ENCODE data around the gene RMRP. TPM values are rescaled to one million over a fixed set of nuclear protein-coding genes. Genes with fewer than 3 reads are reported as not detected.

RMRP gene
- total and polyA plus RNA-seq, 7 donors, result 26.8 to 10,280 (median 4,774) TPM; not detected in 2

- intact Hi-C loops (cut with DNase I), result loop anchor here in 1 of 2 donors (10.0 kb wide), 1 partner anchor 658 kb away; no protein-coding TSS in a partner anchor
- no peak for DNase-seq
- WGBS, 3 donors, result 76 to 87% (median 84%) methylated on average over 9 of the region's 9 CpGs
- no peaks in the 10 kb centered on the region for H3K36me3 ChIP-seq (ENCODE audit: insufficient read depth in 1 of 2, low read depth in 1 of 2)
- no peak overlapping the region for H3K4me3 ChIP-seq
- H3K4me1 ChIP-seq, result no peaks in the 10 kb centered on the region
- H3K27me3 ChIP-seq (ENCODE audit: insufficient read depth in 3 of 3, low read length in 2 of 3), result no peaks in the 10 kb centered on the region
- H3K27ac ChIP-seq, result peak overlapping the region; percentile 16
- H3K9me3 ChIP-seq, result no peaks in the 10 kb centered on the region
- no peak for ATAC-seq
- TF ChIP-seq CTCF (IDR thresholded peaks at IDR 0.05), result no peak
Observed at GRCh38 chr9:35636135-35636876, 21.5 kb downstream of the RMRP start.

- intact Hi-C loops (cut with DNase I), result loop anchor here in 1 of 2 donors (10.0 kb wide), 1 partner anchor 659 kb away; no protein-coding TSS in a partner anchor
- Histone ChIP-seq H3K9me3 (no peaks in the 10 kb centered on the region), H3K4me3 (no peak overlapping the region), H3K27me3 (ENCODE audit: insufficient read depth in 3 of 3, low read length in 2 of 3) (no peaks in the 10 kb centered on the region), H3K36me3 (ENCODE audit: insufficient read depth in 1 of 2, low read depth in 1 of 2) (no peaks in the 10 kb centered on the region), H3K27ac (no peak overlapping the region), H3K4me1 (no peaks in the 10 kb centered on the region)
- DNase-seq, result no peak
- TF ChIP-seq CTCF (IDR thresholded peaks at IDR 0.05), result no peak
- no peak for ATAC-seq
Observed at GRCh38 chr9:35635730-35636129, 22.1 kb downstream of the RMRP start.

GRCh38 chr9:35629597-35629996, 28.2 kb downstream of the RMRP start:
- H3K27ac ChIP-seq, result no peak overlapping the region
- DNase-seq, result no peak
- no peak for ATAC-seq
- intact Hi-C loops (cut with DNase I), result loop anchor here in 1 of 2 donors (5.0 kb wide), 1 partner anchor 47 kb away; no protein-coding TSS in a partner anchor
- H3K4me1 ChIP-seq, result no peaks in the 10 kb centered on the region
- H3K27me3 ChIP-seq (ENCODE audit: insufficient read depth in 3 of 3, low read length in 2 of 3), result no peaks in the 10 kb centered on the region
- 82 to 87% (median 85%) methylated on average over 5 of the region's 5 CpGs for WGBS, 3 donors
- TF ChIP-seq CTCF (IDR thresholded peaks at IDR 0.05), result no peak
- no peak overlapping the region for H3K4me3 ChIP-seq
- no peaks in the 10 kb centered on the region for H3K36me3 ChIP-seq (ENCODE audit: insufficient read depth in 1 of 2, low read depth in 1 of 2)
- H3K9me3 ChIP-seq, result no peaks in the 10 kb centered on the region

- intact Hi-C loops (cut with DNase I), result loop anchor here in 1 of 2 donors (5.0 kb wide), 1 partner anchor 46 kb away; no protein-coding TSS in a partner anchor
- no peak overlapping the region for H3K27ac ChIP-seq
- H3K4me3 ChIP-seq, result no peak overlapping the region
- no peak for TF ChIP-seq CTCF (IDR thresholded peaks at IDR 0.05)
- no peaks in the 10 kb centered on the region for H3K36me3 ChIP-seq (ENCODE audit: insufficient read depth in 1 of 2, low read depth in 1 of 2)
- no peaks in the 10 kb centered on the region for H3K27me3 ChIP-seq (ENCODE audit: insufficient read depth in 3 of 3, low read length in 2 of 3)
- H3K9me3 ChIP-seq, result no peaks in the 10 kb centered on the region
- no peak for DNase-seq
- no peak for ATAC-seq
- H3K4me1 ChIP-seq, result no peaks in the 10 kb centered on the region
- WGBS, 3 donors, result 97% methylated on average over 6 of the region's 6 CpGs
Observed at GRCh38 chr9:35628389-35628991, 29.3 kb downstream of the RMRP start.
